Transverse colon (tissue), 4 donors: ENCODE measurements around the gene PCCA. TPM values are rescaled to one million over a fixed set of nuclear protein-coding genes. Genes with fewer than 3 reads are reported as not detected.

Experiments
- DNase-seq: peaks from one replicate; pipeline ENCODE4 v3.0.0-alpha.2; 2019
- H3K27ac ChIP-seq, 4 donors: fragments of 200-600 bp; sonication (generic); 2 replicates each; pipeline ENCODE4 v1.5.1; 2016 to 2018; ENCODE audit warnings: inconsistent platforms in 4 of 4
- H3K27me3 ChIP-seq: fragments of 200-600 bp; sonication (generic); 2 replicates; pipeline ENCODE4 v1.5.1; 2017; ENCODE audit warnings: inconsistent platforms
- H3K36me3 ChIP-seq, 4 donors: fragments of 200-600 bp; sonication (generic); 2 replicates each; pipeline ENCODE4 v1.5.1; 2017 to 2019; ENCODE audit warnings: inconsistent platforms in 4 of 4
- H3K4me1 ChIP-seq, 4 donors: fragments of 200-600 bp; sonication (generic); 2 replicates each; pipeline ENCODE4 v1.5.1; 2017 to 2020; ENCODE audit warnings: inconsistent platforms in 4 of 4
- H3K4me3 ChIP-seq, 4 donors: fragments of 200-600 bp; sonication (generic); 1 replicate in 1 of 4; 2 replicates in 3 of 4; pipeline versions ENCODE4 v1.5.1 to v1.6.1; 2017 to 2019; ENCODE audit warnings: inconsistent platforms in 4 of 4
- H3K9me3 ChIP-seq, 2 donors: fragments of 200-600 bp; sonication (generic); 2 replicates each; pipeline ENCODE4 v1.5.1; 2017 to 2019; ENCODE audit warnings: inconsistent platforms in 2 of 2
- EP300 ChIP-seq: sonication (generic); formaldehyde crosslinking; IDR thresholded peaks from one replicate; pipeline ENCODE4 v1.6.1; 2017; ENCODE audit warnings: antibody characterized with exemption, low read depth
- POLR2A ChIP-seq: fragments of 450-650 bp; IDR thresholded peaks from one replicate; pipeline ENCODE4 v1.6.1; 2016; ENCODE audit warnings: antibody characterized with exemption, mild to moderate bottlenecking, moderate library complexity
- POLR2AphosphoS5 ChIP-seq, 3 donors: sonication (generic); formaldehyde crosslinking; IDR thresholded peaks; one replicate each; pipeline ENCODE4 v1.6.1; 2016; ENCODE audit warnings: antibody characterized with exemption in 3 of 3
- WGBS, 2 donors: methylation state at CpG; one replicate each; pipeline ENCODE4 v1.1.5; 2018; ENCODE audit warnings: low coverage in 1 of 2; 5-methylcytosine and 5-hydroxymethylcytosine counted together
- in situ Hi-C, 4 donors: fragments of 200-750 bp; cut with MboI; loops; one replicate each; pipeline versions ENCODE4 v1.15.0 to v1.15.1; 2017; ENCODE audit warnings: low sequenced_read_pairs in 3 of 4, low pct_ligation_motif_present in 1 of 4, low pct_unique_long_range_greater_than_20kb in 1 of 4
- intact Hi-C: fragments of 100-400 bp; cut with DNase I; formaldehyde crosslinking; loops from one replicate; pipeline ENCODE4 v1.15.1; 2023; ENCODE audit warnings: low total_unique reads
- total RNA-seq, 4 donors: library from RNA; depleted of rRNA; stranded (reverse); fragments of >200 nt; gene quantifications; one replicate each; pipeline ENCODE4 v1.1.0, GENCODE V29; 2016
- TF ChIP-seq, protein P1 (sequence below), 5 experiments: fragments of 200-600 bp in 3 of 5; fragments of 450-650 bp in 2 of 5; sonication (generic) in 3 of 5; IDR thresholded peaks; 1 replicate in 2 of 5; 2 replicates in 3 of 5; pipeline ENCODE4 v1.5.1; 2016 to 2017; ENCODE audit warnings: antibody characterized with exemption in 5 of 5, inconsistent platforms in 3 of 5, mild to moderate bottlenecking in 2 of 5, moderate library complexity in 1 of 5

Gene PCCA
- total RNA-seq, 4 donors from 2014 or later = 13.1 to 87.8 (median 74.6) TPM

DNA sequence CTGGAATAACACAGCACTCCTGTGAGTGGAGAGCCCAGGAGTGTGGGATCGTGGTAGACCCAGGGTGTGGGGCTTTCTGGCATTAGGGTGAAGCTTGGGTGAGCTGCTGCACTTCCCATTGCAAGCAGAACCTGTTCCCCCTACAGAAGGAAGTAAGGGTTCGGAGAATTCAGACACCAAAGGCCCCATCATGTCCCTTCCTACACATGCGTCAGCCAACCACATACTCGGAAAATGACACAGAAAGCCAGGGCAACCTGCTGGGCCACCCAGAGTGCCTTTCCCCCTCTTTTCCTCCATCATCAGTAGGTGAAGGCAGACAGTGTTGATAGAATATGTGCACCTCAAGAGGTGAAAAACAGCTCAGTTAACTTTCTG, 456.8 kb downstream of the PCCA start:
- DNase-seq = no peak
- no peak overlapping the region for H3K4me3 ChIP-seq
- no peaks in the 10 kb centered on the region for H3K27me3 ChIP-seq
- intact Hi-C loops = no loop called here
- 93 to 96% methylated on average over 3 to 4 of the region's 4 CpGs for WGBS, 2 donors
- no peak for TF ChIP-seq POLR2AphosphoS5 (IDR thresholded peaks at IDR 0.05)
- TF ChIP-seq, protein P1, sequence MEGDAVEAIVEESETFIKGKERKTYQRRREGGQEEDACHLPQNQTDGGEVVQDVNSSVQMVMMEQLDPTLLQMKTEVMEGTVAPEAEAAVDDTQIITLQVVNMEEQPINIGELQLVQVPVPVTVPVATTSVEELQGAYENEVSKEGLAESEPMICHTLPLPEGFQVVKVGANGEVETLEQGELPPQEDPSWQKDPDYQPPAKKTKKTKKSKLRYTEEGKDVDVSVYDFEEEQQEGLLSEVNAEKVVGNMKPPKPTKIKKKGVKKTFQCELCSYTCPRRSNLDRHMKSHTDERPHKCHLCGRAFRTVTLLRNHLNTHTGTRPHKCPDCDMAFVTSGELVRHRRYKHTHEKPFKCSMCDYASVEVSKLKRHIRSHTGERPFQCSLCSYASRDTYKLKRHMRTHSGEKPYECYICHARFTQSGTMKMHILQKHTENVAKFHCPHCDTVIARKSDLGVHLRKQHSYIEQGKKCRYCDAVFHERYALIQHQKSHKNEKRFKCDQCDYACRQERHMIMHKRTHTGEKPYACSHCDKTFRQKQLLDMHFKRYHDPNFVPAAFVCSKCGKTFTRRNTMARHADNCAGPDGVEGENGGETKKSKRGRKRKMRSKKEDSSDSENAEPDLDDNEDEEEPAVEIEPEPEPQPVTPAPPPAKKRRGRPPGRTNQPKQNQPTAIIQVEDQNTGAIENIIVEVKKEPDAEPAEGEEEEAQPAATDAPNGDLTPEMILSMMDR (IDR thresholded peaks at IDR 0.05) = no peak
- TF ChIP-seq EP300 = no peak
- TF ChIP-seq POLR2A = no peak
- no peaks in the 10 kb centered on the region for H3K36me3 ChIP-seq
- in situ Hi-C loops = no loop called here
- H3K9me3 ChIP-seq = no peaks in the 10 kb centered on the region
- peaks cover 0 to 8% (median 2%) of the 10 kb centered on the region in 4 donors for H3K4me1 ChIP-seq
- H3K27ac ChIP-seq = no peak overlapping the region

DNA sequence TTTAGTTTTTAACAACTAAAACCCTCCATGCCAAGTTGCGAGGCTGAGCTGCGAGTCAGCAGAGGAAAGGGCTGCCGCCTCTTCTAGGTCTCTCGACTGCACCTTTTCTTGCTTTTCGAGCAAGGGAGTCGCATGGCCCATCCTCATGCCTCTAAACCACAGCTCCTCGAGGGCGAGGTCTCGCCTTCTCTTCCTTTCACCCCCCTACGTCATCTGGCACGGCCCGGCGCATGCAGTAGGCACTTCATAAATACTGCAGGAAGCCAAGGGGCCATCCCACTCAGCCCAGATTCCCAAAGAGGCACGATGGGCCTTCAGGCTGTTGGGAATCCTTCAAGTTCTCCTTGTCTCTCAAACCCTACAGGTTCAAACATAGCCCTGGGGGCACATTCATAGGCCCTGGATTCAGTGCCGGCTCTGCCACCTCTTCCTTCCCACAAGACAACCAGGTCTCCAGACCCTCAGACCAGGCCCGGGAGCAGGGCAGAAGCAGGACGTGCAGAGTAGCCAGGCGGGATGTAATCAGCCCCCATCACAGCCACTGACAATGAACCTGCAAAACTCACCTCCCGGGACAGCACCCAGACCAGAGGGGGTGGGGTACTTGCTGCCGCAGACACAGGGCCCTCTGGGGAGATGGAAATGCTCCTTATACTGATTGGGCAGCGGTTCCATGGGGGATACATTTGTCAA, 458.0 kb downstream of the PCCA start:
- Histone ChIP-seq H3K9me3 (no peaks in the 10 kb centered on the region), H3K36me3 (no peaks in the 10 kb centered on the region), H3K4me1 (peaks cover 0 to 8% (median 2%) of the 10 kb centered on the region in 4 donors), H3K27ac (peak overlapping the region in 2 of 4 donors; percentile 62 to 65), H3K27me3 (no peaks in the 10 kb centered on the region), H3K4me3 (no peak overlapping the region)
- in situ Hi-C loops (no loop called here), intact Hi-C loops (no loop called here)
- DNase-seq = no peak
- WGBS, 2 donors = 94 to 99% methylated on average over 14 to 21 of the region's 21 CpGs
- TF ChIP-seq, protein P1 (IDR thresholded peaks at IDR 0.05) = no peak
- TF ChIP-seq POLR2AphosphoS5 (IDR thresholded peaks at IDR 0.05) = no peak
- no peak for TF ChIP-seq EP300
- TF ChIP-seq POLR2A = no peak

DNA sequence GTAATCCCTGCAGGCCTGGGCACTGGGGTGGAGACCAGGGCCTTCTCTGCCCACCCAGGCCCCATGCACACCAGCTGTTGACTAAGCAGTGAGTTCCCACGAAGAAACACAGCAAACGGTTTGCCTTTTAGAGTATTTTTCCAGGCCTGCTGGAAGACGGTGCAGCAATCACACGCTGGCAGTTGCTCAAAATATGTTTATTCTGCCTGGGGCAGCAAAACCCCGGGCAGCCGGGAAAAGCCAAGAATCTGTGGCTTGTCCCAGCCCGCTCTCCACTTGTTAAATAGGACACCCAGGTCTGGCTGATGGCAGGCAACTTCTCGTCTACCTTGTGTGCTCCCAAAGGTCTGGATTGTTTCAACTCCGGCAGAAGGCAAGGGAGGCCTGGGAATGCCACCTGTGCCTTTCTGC, 458.9 kb downstream of the PCCA start:
- intact Hi-C loops = no loop called here
- no peaks in the 10 kb centered on the region for H3K36me3 ChIP-seq
- TF ChIP-seq POLR2A (no peak), POLR2AphosphoS5 (IDR thresholded peaks at IDR 0.05) (peak in 1 of 3 donors; percentile 15)
- H3K9me3 ChIP-seq = no peaks in the 10 kb centered on the region
- no peak for DNase-seq
- no peak overlapping the region for H3K4me3 ChIP-seq
- H3K27ac ChIP-seq = peak overlapping the region; percentile 11 to 65 (median 42)
- H3K27me3 ChIP-seq = no peaks in the 10 kb centered on the region
- H3K4me1 ChIP-seq = peaks cover 0 to 8% (median 2%) of the 10 kb centered on the region in 4 donors
- in situ Hi-C loops = no loop called here
- 67 to 100% methylated on average over 1 to 9 of the region's 9 CpGs for WGBS, 2 donors

DNA sequence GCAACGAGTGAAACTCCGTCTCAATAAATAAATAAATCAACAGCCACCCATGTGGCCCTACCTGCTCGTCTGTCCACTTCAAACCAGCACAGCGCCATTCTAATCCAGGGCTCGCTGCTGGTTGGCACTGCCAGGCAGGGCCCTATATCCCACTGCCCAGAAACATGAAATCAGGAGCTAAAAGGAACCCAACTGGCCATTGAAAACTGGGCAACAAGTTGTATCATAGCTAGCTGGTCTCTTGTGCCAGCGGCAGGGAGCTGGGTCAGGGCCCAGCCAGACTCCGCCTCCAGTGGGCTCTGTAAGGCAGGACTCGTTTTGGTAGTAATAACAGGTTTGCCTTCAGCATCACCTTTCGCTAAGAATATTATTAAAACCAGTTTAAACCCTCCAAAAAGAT, 460.4 kb downstream of the PCCA start:
- in situ Hi-C loops = no loop called here
- Histone ChIP-seq H3K27me3 (no peaks in the 10 kb centered on the region), H3K4me3 (no peak overlapping the region), H3K27ac (peak overlapping the region in 1 of 4 donors; percentile 25), H3K4me1 (peaks cover 0 to 8% (median 2%) of the 10 kb centered on the region in 4 donors), H3K36me3 (no peaks in the 10 kb centered on the region), H3K9me3 (no peaks in the 10 kb centered on the region)
- TF ChIP-seq POLR2AphosphoS5 (IDR thresholded peaks at IDR 0.05) (no peak), POLR2A (no peak), EP300 (no peak)
- TF ChIP-seq, protein P1 (IDR thresholded peaks at IDR 0.05) = no peak
- DNase-seq = no peak
- intact Hi-C loops = no loop called here
- WGBS, 2 donors = 86 to 91% methylated on average over 3 to 9 of the region's 9 CpGs
